Limb (tissue), 2 donors: ENCODE measurements around the gene VSNL1.

Source experiments
- DNase-seq, 2 donors: peaks; one replicate each; pipeline ENCODE4 v3.0.0-alpha.2; 2016; ENCODE audit errors: extremely low spot score in 2 of 2

Gene VSNL1

GRCh38 chr2:17610521-17610920 lies 70.0 kb downstream of the VSNL1 start:
- DNase-seq: no peak

- no peak for DNase-seq
Observed at GRCh38 chr2:17611036-17611435, 70.5 kb downstream of the VSNL1 start.

GRCh38 chr2:17614174-17614930 lies 73.9 kb downstream of the VSNL1 start:
- DNase-seq: no peak

- DNase-seq: no peak
Observed at GRCh38 chr2:17615147-17615546, 74.7 kb downstream of the VSNL1 start.

- DNase-seq: no peak
Observed at GRCh38 chr2:17615728-17616351, 75.3 kb downstream of the VSNL1 start.

GRCh38 chr2:17616405-17616804 lies 75.9 kb downstream of the VSNL1 start:
- DNase-seq: no peak

- DNase-seq: no peak
Observed at GRCh38 chr2:17617516-17617915, 77.0 kb downstream of the VSNL1 start.

- no peak for DNase-seq
Observed at GRCh38 chr2:17617955-17618354, 77.5 kb downstream of the VSNL1 start.

GRCh38 chr2:17620280-17620679 lies 79.8 kb downstream of the VSNL1 start:
- no peak for DNase-seq

GRCh38 chr2:17620841-17621240 lies 80.3 kb downstream of the VSNL1 start:
- DNase-seq: no peak

- no peak for DNase-seq
Observed at GRCh38 chr2:17621781-17622180, 81.3 kb downstream of the VSNL1 start.

GRCh38 chr2:17625446-17625845 lies 85.0 kb downstream of the VSNL1 start:
- DNase-seq: no peak

GRCh38 chr2:17626986-17627385 lies 86.5 kb downstream of the VSNL1 start:
- DNase-seq: no peak

- DNase-seq: no peak
Observed at GRCh38 chr2:17627434-17627833, 86.9 kb downstream of the VSNL1 start.

GRCh38 chr2:17628349-17629261 lies 88.1 kb downstream of the VSNL1 start:
- no peak for DNase-seq

GRCh38 chr2:17630089-17630488 lies 89.6 kb downstream of the VSNL1 start:
- no peak for DNase-seq

- peak; percentile 27 to 52 for DNase-seq
Observed at GRCh38 chr2:17634997-17635396, 94.5 kb downstream of the VSNL1 start.

GRCh38 chr2:17636257-17636656 lies 95.8 kb downstream of the VSNL1 start:
- no peak for DNase-seq

- no peak for DNase-seq
Observed at GRCh38 chr2:17637131-17637906, 96.8 kb downstream of the VSNL1 start.

- DNase-seq: no peak
Observed at GRCh38 chr2:17638196-17638743, 97.8 kb downstream of the VSNL1 start.

GRCh38 chr2:17640406-17640805 lies 99.9 kb downstream of the VSNL1 start:
- no peak for DNase-seq
